CD4-positive, alpha-beta T cell (primary cell): ENCODE measurements around the gene PRMT7. TPM values are rescaled to one million over a fixed set of nuclear protein-coding genes. Genes with fewer than 3 reads are reported as not detected.

ENCODE experiments used
- ATAC-seq: fragments of 200-7000 bp; cut with Tn5 transposase; one replicate; pipeline ENCODE4 v1.10.0; 2022; ENCODE audit warnings: mild to moderate bottlenecking; ENCODE audit not compliant: poor library complexity
- CTCF ChIA-PET: fragments of 350-600 bp; sonication (Branson Sonifier 250); formaldehyde crosslinking; loops from one replicate; lab custom pipeline; 2021; ENCODE audit warnings: antibody characterized with exemption, inconsistent platforms; lab: Charles Lee
- POLR2A ChIA-PET: fragments of 350-600 bp; sonication (Branson Sonifier 250); formaldehyde crosslinking; loops from one replicate; lab custom pipeline; 2021; ENCODE audit warnings: antibody characterized with exemption, inconsistent platforms; lab: Charles Lee
- DNase-seq, 14 experiments: peaks; one replicate each; pipeline ENCODE4 v3.0.0-alpha.2; 2013 to 2020; ENCODE audit warnings: mixed read lengths in 2 of 14
- H3K27ac ChIP-seq, 2 donors: one replicate each; pipeline versions ENCODE4 v1.5.1 to v1.7.0; 2013; ENCODE audit warnings: low read length in 2 of 2, low read depth in 1 of 2, mild to moderate bottlenecking in 1 of 2
- H3K27me3 ChIP-seq, 2 experiments: 1 replicate in 1 of 2; 2 replicates in 1 of 2; pipeline versions ENCODE4 v1.6.1 to v1.7.0; 2013; ENCODE audit warnings: low read length in 2 of 2, control low read depth in 1 of 2, mild to moderate bottlenecking in 1 of 2, moderate library complexity in 1 of 2; ENCODE audit not compliant: insufficient read depth in 2 of 2, control insufficient read depth in 1 of 2
- H3K36me3 ChIP-seq: one replicate; pipeline ENCODE4 v1.6.1; 2013; ENCODE audit warnings: low read length, control low read depth; ENCODE audit not compliant: insufficient read depth
- H3K4me1 ChIP-seq: one replicate; pipeline ENCODE4 v1.6.1; 2013; ENCODE audit warnings: low read length, control low read depth; ENCODE audit not compliant: insufficient read depth
- H3K4me3 ChIP-seq: one replicate; pipeline ENCODE4 v1.5.1; 2013; ENCODE audit warnings: mild to moderate bottlenecking, low read length, moderate library complexity
- H3K9me3 ChIP-seq, 2 experiments: 1 replicate in 1 of 2; 2 replicates in 1 of 2; pipeline versions ENCODE4 v1.6.1 to v1.7.0; 2013; ENCODE audit warnings: low read length in 2 of 2, mild to moderate bottlenecking in 2 of 2, control low read depth in 1 of 2, moderate library complexity in 1 of 2; ENCODE audit not compliant: control insufficient read depth in 1 of 2, insufficient read depth in 1 of 2
- H3K27ac Mint-ChIP-seq: one replicate; pipeline ENCODE4 v1.8.0; 2020; ENCODE audit warnings: mixed read lengths
- H3K27me3 Mint-ChIP-seq: one replicate; pipeline ENCODE4 v1.8.0; 2021; ENCODE audit warnings: mixed read lengths
- H3K36me3 Mint-ChIP-seq: one replicate; pipeline ENCODE4 v1.8.0; 2021; ENCODE audit warnings: low read depth, mixed read lengths
- H3K4me1 Mint-ChIP-seq: one replicate; pipeline ENCODE4 v1.8.0; 2021; ENCODE audit warnings: low read depth, mixed read lengths
- H3K4me3 Mint-ChIP-seq: one replicate; pipeline ENCODE4 v1.8.0; 2020; ENCODE audit warnings: mild to moderate bottlenecking, mixed read lengths
- H3K9me3 Mint-ChIP-seq: one replicate; pipeline ENCODE4 v1.8.0; 2020; ENCODE audit warnings: mixed read lengths
- CTCF ChIP-seq: fragments of 200-600 bp; IDR thresholded peaks from one replicate; pipeline ENCODE4 v1.8.0; 2022; ENCODE audit warnings: antibody characterized with exemption, mild to moderate bottlenecking
- intact Hi-C, 2 experiments: fragments of 100-400 bp; cut with DNase I in 1 of 2; cut with micrococcal nuclease in 1 of 2; formaldehyde crosslinking; loops; one replicate each; pipeline versions ENCODE4 v1.15.1 to v1.9.0; 2023 to 2025; cut with DNase I, micrococcal nuclease
- total RNA-seq, 174 experiments: library from RNA in 2 of 174; stranded (reverse) in 2 of 174; gene quantifications; one replicate each; pipeline ENCODE4 v1.2.3 and lab custom pipeline; 2021 to 2026

PRMT7 gene
- total RNA-seq, 2 experiments from 2014 or later, result 46.3 to 51.0 TPM

DNA sequence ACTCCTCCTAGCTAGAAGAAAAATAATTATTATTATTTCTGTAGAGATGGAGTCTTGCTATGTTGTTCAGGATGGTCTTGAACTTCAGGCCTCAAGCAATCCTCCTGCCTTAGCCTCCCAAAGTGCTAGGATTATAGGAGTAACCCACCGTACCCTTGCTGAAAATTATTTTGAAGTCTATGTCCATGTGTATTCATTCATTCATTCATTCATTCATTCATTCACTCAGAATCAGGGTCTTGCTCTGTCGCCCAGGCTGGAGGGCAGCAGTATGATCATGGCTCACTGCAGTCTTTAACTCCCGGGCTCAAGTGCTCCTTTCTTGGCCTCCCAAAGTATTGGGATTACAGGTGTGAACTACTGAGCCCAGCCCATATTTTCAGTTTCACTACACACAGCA, 4.2 kb upstream of the PRMT7 start:
- no peaks in the 10 kb centered on the region for H3K9me3 Mint-ChIP-seq
- no peak overlapping the region for H3K27ac Mint-ChIP-seq
- DNase-seq (no peak), ATAC-seq (no peak)
- H3K27me3 ChIP-seq, result no peaks in the 10 kb centered on the region
- peaks cover 36% of the 10 kb centered on the region for H3K4me1 ChIP-seq
- H3K4me3 Mint-ChIP-seq, result no peak overlapping the region
- no peak overlapping the region for H3K4me3 ChIP-seq
- peaks cover 76% of the 10 kb centered on the region for H3K36me3 Mint-ChIP-seq
- ChIA-PET CTCF (interaction anchor here (1.6 kb wide), 1 partner anchor 45 kb away, joined by 6 read pairs; no protein-coding TSS in a partner anchor), POLR2A (interaction anchor here (1.7 kb wide), 1 partner anchor 31 kb away, joined by 4 read pairs; no protein-coding TSS in a partner anchor)
- no peaks in the 10 kb centered on the region for H3K27me3 Mint-ChIP-seq
- intact Hi-C loops, result no loop called here
- TF ChIP-seq CTCF, result no peak
- H3K9me3 ChIP-seq, result no peaks in the 10 kb centered on the region
- H3K4me1 Mint-ChIP-seq, result peaks cover 55% of the 10 kb centered on the region
- H3K27ac ChIP-seq, result no peak overlapping the region
- peaks cover 74% of the 10 kb centered on the region for H3K36me3 ChIP-seq

GRCh38 chr16:68309799-68310198, 1.0 kb upstream of the PRMT7 start:
- H3K36me3 Mint-ChIP-seq, result peaks cover 65% of the 10 kb centered on the region
- peak overlapping the region; percentile 100 for H3K4me3 Mint-ChIP-seq
- H3K4me1 ChIP-seq, result peaks cover 50% of the 10 kb centered on the region
- POLR2A ChIA-PET, result interaction anchor here (1.2 to 1.3 kb wide), 3 partner anchors 20 to 24 kb away, joined by 3 to 6 read pairs (median 4); no protein-coding TSS in a partner anchor
- intact Hi-C loops, result loop anchor here (1.0 to 2.0 kb wide), 5 partner anchors 19 to 225 kb away; partner anchors contain the start of genes NFATC3 (in 1 of the 2) and SLC7A6 (in 1 of the 2)
- ATAC-seq, result no peak
- H3K4me3 ChIP-seq, result peak overlapping the region; percentile 100
- H3K27me3 ChIP-seq, result no peaks in the 10 kb centered on the region
- H3K4me1 Mint-ChIP-seq, result peaks cover 59% of the 10 kb centered on the region
- TF ChIP-seq CTCF, result no peak
- H3K9me3 ChIP-seq, result no peaks in the 10 kb centered on the region
- peak overlapping the region; percentile 73 to 79 for H3K27ac ChIP-seq
- H3K9me3 Mint-ChIP-seq, result no peaks in the 10 kb centered on the region
- CTCF ChIA-PET, result interaction anchor here (4.0 kb wide), 1 partner anchor 48 kb away, joined by 39 read pairs; no protein-coding TSS in a partner anchor
- peak in 4 of 14 experiments; percentile 24 to 44 (median 42) for DNase-seq
- peak overlapping the region; percentile 91 for H3K27ac Mint-ChIP-seq
- peaks cover 57% of the 10 kb centered on the region for H3K36me3 ChIP-seq
- no peaks in the 10 kb centered on the region for H3K27me3 Mint-ChIP-seq

DNA sequence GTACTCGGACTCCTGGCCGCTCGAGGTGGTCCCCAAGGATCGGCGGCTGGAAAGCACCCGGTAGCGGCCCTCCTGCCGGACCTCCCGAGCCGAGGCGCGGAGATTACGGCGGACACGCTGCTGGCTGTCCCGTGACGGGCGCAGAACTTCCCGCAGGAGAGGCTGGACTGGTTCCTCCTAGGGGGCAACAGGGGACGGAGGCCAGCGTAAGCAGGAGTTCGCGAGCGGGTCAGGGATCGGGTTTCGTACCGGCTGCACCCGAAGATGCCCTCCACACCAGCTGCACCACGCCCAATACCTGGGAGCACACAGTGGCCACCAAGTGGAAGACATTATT, 414 bp upstream of the PRMT7 start:
- no peaks in the 10 kb centered on the region for H3K27me3 Mint-ChIP-seq
- no peak for TF ChIP-seq CTCF
- H3K9me3 Mint-ChIP-seq, result no peaks in the 10 kb centered on the region
- no peak for ATAC-seq
- CTCF ChIA-PET, result interaction anchor here (0.9 to 4.0 kb wide), 8 partner anchors 10 to 226 kb away, joined by 4 to 39 read pairs (median 6); partner anchors contain the start of genes NFATC3 and SLC7A6
- no peak for DNase-seq
- H3K27ac Mint-ChIP-seq, result peak overlapping the region; percentile 91
- Histone ChIP-seq H3K4me1 (peaks cover 49% of the 10 kb centered on the region), H3K4me3 (peak overlapping the region; percentile 100), H3K36me3 (peaks cover 56% of the 10 kb centered on the region), H3K27ac (peak overlapping the region; percentile 73 to 79), H3K9me3 (no peaks in the 10 kb centered on the region), H3K27me3 (no peaks in the 10 kb centered on the region)
- H3K36me3 Mint-ChIP-seq, result peaks cover 65% of the 10 kb centered on the region
- intact Hi-C loops, result loop anchor here (1.0 to 2.0 kb wide), 5 partner anchors 18 to 226 kb away; partner anchors contain the start of genes NFATC3 (in 1 of the 2) and SLC7A6 (in 1 of the 2)
- H3K4me3 Mint-ChIP-seq, result peak overlapping the region; percentile 100
- H3K4me1 Mint-ChIP-seq, result peaks cover 57% of the 10 kb centered on the region
- POLR2A ChIA-PET, result interaction anchor here (0.6 to 2.4 kb wide), 22 partner anchors 10 to 504 kb away, joined by 3 to 90 read pairs (median 5); partner anchors contain the start of genes ESRP2, NFATC3, PLA2G15 and PSMB10
